ENCODE data around the gene TAX1BP1.

The TAX1BP1 gene

GRCh38 chr7:27784399-27785053, 44.6 kb downstream of the TAX1BP1 start:
- peak; percentile 22 for DNase-seq

GRCh38 chr7:27788437-27788836, 48.5 kb downstream of the TAX1BP1 start:
- no peak for DNase-seq

- no peak for DNase-seq
These were observed 53.8 kb downstream of the TAX1BP1 start for GRCh38 chr7:27793780-27794179.

GRCh38 chr7:27795977-27796376, 56.0 kb downstream of the TAX1BP1 start:
- DNase-seq, result no peak

- no peak for DNase-seq
These were observed 59.2 kb downstream of the TAX1BP1 start for GRCh38 chr7:27799212-27799611.

GRCh38 chr7:27802999-27803398, 63.0 kb downstream of the TAX1BP1 start:
- no peak for DNase-seq

- no peak for DNase-seq
These were observed 64.2 kb downstream of the TAX1BP1 start for GRCh38 chr7:27804139-27804538.

- DNase-seq, result no peak
These were observed 68.7 kb downstream of the TAX1BP1 start for GRCh38 chr7:27808626-27809025.

GRCh38 chr7:27810186-27810585, 70.2 kb downstream of the TAX1BP1 start:
- no peak for DNase-seq

GRCh38 chr7:27812706-27813105, 72.7 kb downstream of the TAX1BP1 start:
- DNase-seq, result no peak

- no peak for DNase-seq
These were observed 82.3 kb downstream of the TAX1BP1 start for GRCh38 chr7:27822245-27822644.

- DNase-seq, result no peak
These were observed 85.9 kb downstream of the TAX1BP1 start for GRCh38 chr7:27825891-27826290.

- no peak for DNase-seq
These were observed 86.4 kb downstream of the TAX1BP1 start for GRCh38 chr7:27826357-27826756.

- DNase-seq, result no peak
These were observed 94.4 kb downstream of the TAX1BP1 start for GRCh38 chr7:27834179-27834921.

GRCh38 chr7:27835376-27835775, 95.4 kb downstream of the TAX1BP1 start:
- DNase-seq, result no peak

- DNase-seq, result no peak
These were observed 96.6 kb downstream of the TAX1BP1 start for GRCh38 chr7:27836536-27836935.

- no peak for DNase-seq
These were observed 99.1 kb downstream of the TAX1BP1 start for GRCh38 chr7:27839099-27839498.

GRCh38 chr7:27840313-27840712, 100.4 kb downstream of the TAX1BP1 start:
- no peak for DNase-seq

- no peak for DNase-seq
These were observed 100.9 kb downstream of the TAX1BP1 start for GRCh38 chr7:27840760-27841364.

GRCh38 chr7:27842094-27842692, 102.2 kb downstream of the TAX1BP1 start:
- no peak for DNase-seq

GRCh38 chr7:27842851-27843250, 102.9 kb downstream of the TAX1BP1 start:
- no peak for DNase-seq

- DNase-seq, result no peak
These were observed 103.8 kb downstream of the TAX1BP1 start for GRCh38 chr7:27843584-27844305.

- DNase-seq, result no peak
These were observed 106.4 kb downstream of the TAX1BP1 start for GRCh38 chr7:27846388-27846787.

All from NCI-H146 (cell line).